ENCODE data around the gene KRT79.

- TF ChIP-seq, protein P1, sequence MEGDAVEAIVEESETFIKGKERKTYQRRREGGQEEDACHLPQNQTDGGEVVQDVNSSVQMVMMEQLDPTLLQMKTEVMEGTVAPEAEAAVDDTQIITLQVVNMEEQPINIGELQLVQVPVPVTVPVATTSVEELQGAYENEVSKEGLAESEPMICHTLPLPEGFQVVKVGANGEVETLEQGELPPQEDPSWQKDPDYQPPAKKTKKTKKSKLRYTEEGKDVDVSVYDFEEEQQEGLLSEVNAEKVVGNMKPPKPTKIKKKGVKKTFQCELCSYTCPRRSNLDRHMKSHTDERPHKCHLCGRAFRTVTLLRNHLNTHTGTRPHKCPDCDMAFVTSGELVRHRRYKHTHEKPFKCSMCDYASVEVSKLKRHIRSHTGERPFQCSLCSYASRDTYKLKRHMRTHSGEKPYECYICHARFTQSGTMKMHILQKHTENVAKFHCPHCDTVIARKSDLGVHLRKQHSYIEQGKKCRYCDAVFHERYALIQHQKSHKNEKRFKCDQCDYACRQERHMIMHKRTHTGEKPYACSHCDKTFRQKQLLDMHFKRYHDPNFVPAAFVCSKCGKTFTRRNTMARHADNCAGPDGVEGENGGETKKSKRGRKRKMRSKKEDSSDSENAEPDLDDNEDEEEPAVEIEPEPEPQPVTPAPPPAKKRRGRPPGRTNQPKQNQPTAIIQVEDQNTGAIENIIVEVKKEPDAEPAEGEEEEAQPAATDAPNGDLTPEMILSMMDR (IDR thresholded peaks at IDR 0.05): no peak
- no peak for TF ChIP-seq POLR2AphosphoS5 (IDR thresholded peaks at IDR 0.05)
Observed at GRCh38 chr12:52848661-52849255, 14.6 kb upstream of the KRT79 start, which contains the start of gene KRT78.
